Astrocyte (in vitro differentiated cells and primary cell): ENCODE measurements around the gene PACSIN3. TPM values are rescaled to one million over a fixed set of nuclear protein-coding genes. Genes with fewer than 3 reads are reported as not detected.
"Not testable (repeated sequence)": the region's sequence is repeated elsewhere in the genome, so short reads cannot be mapped to it uniquely, and the experiment has no call there.

Source experiments
- DNase-seq: peaks from one replicate; pipeline ENCODE4 v3.0.0-alpha.2; 2010; ENCODE audit warnings: low read depth
- FAIRE-seq: peaks from 2 replicates; lab custom pipeline; 2011; peaks lifted over from hg19 to GRCh38; lab: Jason Lieb, UNC
- H2AFZ ChIP-seq: 2 replicates; pipeline ENCODE4 v1.6.0; 2012; ENCODE audit warnings: low read depth, low read length, inconsistent platforms
- H3K27ac ChIP-seq: 2 replicates; pipeline ENCODE4 v1.5.1; 2011; ENCODE audit warnings: low read depth, low read length, inconsistent platforms
- H3K27me3 ChIP-seq: 2 replicates; pipeline ENCODE4 v1.6.0; 2011; ENCODE audit warnings: low read length, inconsistent platforms; ENCODE audit not compliant: insufficient read depth
- H3K36me3 ChIP-seq: 2 replicates; pipeline ENCODE4 v1.5.1; 2011; ENCODE audit warnings: low read length, inconsistent platforms; ENCODE audit not compliant: insufficient read depth
- H3K4me1 ChIP-seq: 2 replicates; pipeline ENCODE4 v1.5.1; 2011; ENCODE audit warnings: low read length, inconsistent platforms; ENCODE audit not compliant: insufficient read depth
- H3K4me2 ChIP-seq: 2 replicates; pipeline ENCODE4 v1.6.0; 2012; ENCODE audit warnings: low read length, inconsistent platforms
- H3K4me3 ChIP-seq: 2 replicates; pipeline ENCODE4 v1.5.1; 2011; ENCODE audit warnings: low read depth, mild to moderate bottlenecking, low read length, inconsistent platforms; ENCODE audit not compliant: insufficient read depth
- H3K79me2 ChIP-seq: 2 replicates; pipeline ENCODE4 v1.6.0; 2012; ENCODE audit warnings: mild to moderate bottlenecking, low read length, inconsistent platforms; ENCODE audit not compliant: insufficient read depth
- H3K9ac ChIP-seq: 2 replicates; pipeline ENCODE4 v1.6.0; 2012; ENCODE audit warnings: mild to moderate bottlenecking, low read length, inconsistent platforms
- H3K9me3 ChIP-seq: 2 replicates; pipeline ENCODE4 v1.5.1; 2012; ENCODE audit warnings: low read depth, mild to moderate bottlenecking, low read length, inconsistent platforms; ENCODE audit not compliant: insufficient read depth
- H4K20me1 ChIP-seq: 2 replicates; pipeline ENCODE4 v1.6.0; 2012; ENCODE audit warnings: low read length, inconsistent platforms; ENCODE audit not compliant: insufficient read depth
- H3K27ac Mint-ChIP-seq: one replicate; pipeline ENCODE4 v1.8.0; 2021; ENCODE audit warnings: mild to moderate bottlenecking, mixed read lengths; ENCODE audit not compliant: unreplicated experiment
- H3K27me3 Mint-ChIP-seq: one replicate; pipeline ENCODE4 v1.8.0; 2021; ENCODE audit warnings: low read depth, mixed read lengths; ENCODE audit not compliant: unreplicated experiment
- H3K36me3 Mint-ChIP-seq: one replicate; pipeline ENCODE4 v1.8.0; 2021; ENCODE audit warnings: low read depth, mixed read lengths; ENCODE audit not compliant: unreplicated experiment
- H3K4me1 Mint-ChIP-seq: one replicate; pipeline ENCODE4 v1.8.0; 2021; ENCODE audit warnings: low read depth, mixed read lengths; ENCODE audit not compliant: unreplicated experiment
- H3K4me3 Mint-ChIP-seq: one replicate; pipeline ENCODE4 v1.8.0; 2021; ENCODE audit warnings: mild to moderate bottlenecking, moderate library complexity, mixed read lengths; ENCODE audit not compliant: unreplicated experiment
- H3K9me3 Mint-ChIP-seq: one replicate; pipeline ENCODE4 v1.8.0; 2021; ENCODE audit warnings: mild to moderate bottlenecking, mixed read lengths; ENCODE audit not compliant: unreplicated experiment
- CTCF ChIP-seq: IDR thresholded peaks from 2 replicates; pipeline ENCODE4 v1.5.1; 2011; ENCODE audit warnings: low read depth, mild to moderate bottlenecking, inconsistent platforms, low read length, moderate library complexity; ENCODE audit not compliant: insufficient read depth
- EZH2 ChIP-seq: IDR thresholded peaks from 2 replicates; pipeline ENCODE4 v1.6.1; 2012; ENCODE audit warnings: mild to moderate bottlenecking, low read length, inconsistent platforms; ENCODE audit not compliant: insufficient read depth
- total RNA-seq: library from RNA; stranded (reverse); gene quantifications from 2 replicates; pipeline ENCODE4 v1.2.1, GENCODE V29; 2021

PACSIN3 gene
- total RNA-seq, 1 donor from 2014 or later = 35.6 TPM

GRCh38 chr11:47208628-47209027 is 22.4 kb upstream of the PACSIN3 start:
- H3K4me3 ChIP-seq = no peak overlapping the region
- no peak overlapping the region for H3K27ac Mint-ChIP-seq
- no peak overlapping the region for H3K9ac ChIP-seq
- no peaks in the 10 kb centered on the region for H3K9me3 ChIP-seq
- no peaks in the 10 kb centered on the region for H3K27me3 ChIP-seq
- no peak overlapping the region for H3K4me2 ChIP-seq
- no peak overlapping the region for H3K27ac ChIP-seq
- no peak for TF ChIP-seq CTCF
- TF ChIP-seq EZH2 = no peak
- H3K36me3 ChIP-seq = no peaks in the 10 kb centered on the region
- H3K4me1 Mint-ChIP-seq = peaks cover 8% of the 10 kb centered on the region
- H3K79me2 ChIP-seq = no peaks in the 10 kb centered on the region
- H3K36me3 Mint-ChIP-seq = no peaks in the 10 kb centered on the region
- H4K20me1 ChIP-seq = no peaks in the 10 kb centered on the region
- peaks cover 4% of the 10 kb centered on the region for H3K27me3 Mint-ChIP-seq
- DNase-seq (no peak), FAIRE-seq (no peak)
- no peak overlapping the region for H2AFZ ChIP-seq
- no peak overlapping the region for H3K4me3 Mint-ChIP-seq
- H3K4me1 ChIP-seq = peaks cover 8% of the 10 kb centered on the region
- no peaks in the 10 kb centered on the region for H3K9me3 Mint-ChIP-seq

DNA sequence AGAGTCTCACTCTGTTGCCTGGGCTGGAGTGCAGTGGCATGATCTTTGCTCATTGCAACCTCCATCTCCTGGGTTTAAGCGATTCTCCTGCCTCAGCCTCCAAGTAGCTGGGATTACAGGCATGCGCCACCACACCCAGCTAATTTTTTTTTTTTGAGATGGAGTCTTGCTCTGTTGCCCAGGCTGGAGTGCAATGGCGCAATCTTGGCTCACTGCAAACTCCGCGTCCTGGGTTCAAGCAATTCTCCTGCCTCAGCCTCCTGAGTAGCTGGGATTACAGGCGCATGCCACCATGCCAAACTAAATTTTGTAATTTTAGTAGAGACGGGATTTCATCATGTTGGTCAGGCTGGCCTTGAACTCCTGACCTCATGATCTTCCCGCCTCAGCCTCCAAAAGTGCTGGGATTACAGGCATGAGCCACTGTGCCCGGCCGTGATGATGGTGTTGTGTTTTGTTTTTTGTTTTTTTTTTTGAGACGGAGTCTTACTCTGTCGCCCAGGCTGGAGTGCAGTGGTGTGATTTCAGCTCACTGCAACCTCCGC is 21.8 kb upstream of the PACSIN3 start:
- H3K27me3 Mint-ChIP-seq, H3K27me3 ChIP-seq, H3K4me1 ChIP-seq, H3K4me2 ChIP-seq, H3K9me3 ChIP-seq, H3K9ac ChIP-seq, DNase-seq, H3K36me3 ChIP-seq, H3K27ac ChIP-seq, H3K36me3 Mint-ChIP-seq, H3K9me3 Mint-ChIP-seq, FAIRE-seq, H2AFZ ChIP-seq, H3K4me1 Mint-ChIP-seq, H3K79me2 ChIP-seq, H3K27ac Mint-ChIP-seq, H3K4me3 ChIP-seq, H4K20me1 ChIP-seq, H3K4me3 Mint-ChIP-seq: not testable (repeated sequence)

DNA sequence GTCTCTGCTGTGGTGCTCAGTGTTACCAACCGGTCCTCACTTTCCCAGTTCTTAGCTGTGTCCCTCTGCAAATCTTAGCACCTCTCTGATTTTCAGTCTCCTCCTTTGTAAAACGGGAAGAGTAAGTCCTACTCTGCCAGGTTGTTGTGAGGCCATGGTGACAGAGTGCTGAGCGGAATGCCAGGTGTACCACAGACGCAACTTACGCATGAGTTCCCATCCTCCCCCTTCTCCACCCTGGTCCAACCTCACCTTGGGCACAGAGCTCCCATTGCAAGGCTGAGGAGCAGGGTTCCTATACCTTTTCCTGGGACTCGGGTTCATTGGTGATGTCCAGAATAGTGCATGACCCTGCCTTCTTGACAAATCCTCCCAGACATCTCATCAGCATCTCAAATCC is 21.2 kb upstream of the PACSIN3 start:
- H3K4me1 ChIP-seq = peaks cover 8% of the 10 kb centered on the region
- no peak overlapping the region for H3K9ac ChIP-seq
- H3K36me3 ChIP-seq = no peaks in the 10 kb centered on the region
- FAIRE-seq (no peak), DNase-seq (no peak)
- no peaks in the 10 kb centered on the region for H3K36me3 Mint-ChIP-seq
- H4K20me1 ChIP-seq = no peaks in the 10 kb centered on the region
- no peak overlapping the region for H2AFZ ChIP-seq
- H3K9me3 ChIP-seq = no peaks in the 10 kb centered on the region
- H3K27ac Mint-ChIP-seq = no peak overlapping the region
- no peaks in the 10 kb centered on the region for H3K27me3 ChIP-seq
- H3K4me3 Mint-ChIP-seq = no peak overlapping the region
- H3K27ac ChIP-seq = no peak overlapping the region
- H3K4me2 ChIP-seq = no peak overlapping the region
- H3K9me3 Mint-ChIP-seq = no peaks in the 10 kb centered on the region
- TF ChIP-seq EZH2 (no peak), CTCF (no peak)
- no peak overlapping the region for H3K4me3 ChIP-seq
- peaks cover 8% of the 10 kb centered on the region for H3K4me1 Mint-ChIP-seq
- H3K27me3 Mint-ChIP-seq = peaks cover 4% of the 10 kb centered on the region
- H3K79me2 ChIP-seq = no peaks in the 10 kb centered on the region

DNA sequence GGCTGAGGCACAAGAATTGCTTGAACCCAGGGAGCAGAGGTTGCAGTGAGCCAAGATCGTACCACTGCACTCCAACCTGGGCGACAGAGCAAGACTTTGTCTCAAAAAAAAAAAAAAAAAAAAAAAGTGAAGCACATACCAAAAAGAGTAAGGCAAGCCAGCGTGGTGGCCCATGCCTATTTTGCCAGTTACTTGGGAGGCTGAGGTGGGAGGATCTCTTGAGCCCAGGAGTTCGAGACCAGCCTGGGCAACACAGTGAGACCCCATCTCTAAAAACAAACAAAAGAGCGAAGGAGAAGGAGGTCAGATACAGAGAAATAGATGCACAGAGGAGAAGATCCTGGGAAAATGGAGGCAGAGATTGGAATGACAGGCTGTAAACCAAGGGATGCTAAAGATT is 20.3 kb upstream of the PACSIN3 start:
- H3K9ac ChIP-seq, H3K4me1 ChIP-seq, H3K27me3 Mint-ChIP-seq, H3K36me3 ChIP-seq, DNase-seq, H3K36me3 Mint-ChIP-seq, H3K4me3 ChIP-seq, H3K27ac ChIP-seq, H3K4me3 Mint-ChIP-seq, H3K27ac Mint-ChIP-seq, H3K4me1 Mint-ChIP-seq, H3K27me3 ChIP-seq, H3K9me3 ChIP-seq, H2AFZ ChIP-seq, H4K20me1 ChIP-seq, FAIRE-seq, H3K79me2 ChIP-seq, H3K9me3 Mint-ChIP-seq, H3K4me2 ChIP-seq: not testable (repeated sequence)
